Measurements from ENCODE around the gene CCSER1.

- TF ChIP-seq REST (IDR thresholded peaks at IDR 0.05; ENCODE audit: unreplicated experiment) (no peak), CTCF (conservative IDR thresholded peaks at IDR 0.05; ENCODE audit: low read depth in 2 of 2) (no peak), CREB1 (CRISPR knock-in tag; IDR thresholded peaks at IDR 0.05; ENCODE audit: low read depth) (no peak), POLR2AphosphoS5 (IDR thresholded peaks at IDR 0.05; ENCODE audit: low read depth) (no peak), EZH2phosphoT487 (IDR thresholded peaks at IDR 0.05; ENCODE audit: unreplicated experiment) (no peak), ZNF462 (CRISPR knock-in tag; IDR thresholded peaks at IDR 0.05) (no peak), EZH2 (IDR thresholded peaks at IDR 0.05; ENCODE audit: low read depth, unreplicated experiment) (no peak), JUNB (IDR thresholded peaks at IDR 0.05; ENCODE audit: unreplicated experiment) (no peak), NANOG (IDR thresholded peaks at IDR 0.05; ENCODE audit: borderline replicate concordance) (no peak), ETS1 (IDR thresholded peaks at IDR 0.05) (no peak), STAT1 (IDR thresholded peaks at IDR 0.05; ENCODE audit: unreplicated experiment) (no peak), ZNF331 (CRISPR knock-in tag; IDR thresholded peaks at IDR 0.05; ENCODE audit: low read depth) (no peak)
Measured at GRCh38 chr4:90163872-90164271, 36.7 kb downstream of the CCSER1 start.
